ENCODE results near the gene RPL18A. TPM values are rescaled to one million over a fixed set of nuclear protein-coding genes. Genes with fewer than 3 reads are reported as not detected.

The RPL18A gene
- total RNA-seq, 1 donor from 2014 or later, result 1,590 TPM

GRCh38 chr19:17868669-17869068 lies 9.0 kb downstream of the RPL18A start:
- no peak for DNase-seq (ENCODE audit: low read depth)
- Histone ChIP-seq H3K27me3 (ENCODE audit: control insufficient read depth, insufficient read depth, low read length) (peaks cover 23% of the 10 kb centered on the region), H3K4me3 (ENCODE audit: low read depth, low read length) (no peak overlapping the region), H3K36me3 (ENCODE audit: control insufficient read depth, insufficient read depth, low read length) (peaks cover 3% of the 10 kb centered on the region)
- no peak for TF ChIP-seq CTCF (IDR thresholded peaks at IDR 0.05; ENCODE audit: insufficient read depth, low read length, severe bottlenecking)
- no peak for FAIRE-seq

DNA sequence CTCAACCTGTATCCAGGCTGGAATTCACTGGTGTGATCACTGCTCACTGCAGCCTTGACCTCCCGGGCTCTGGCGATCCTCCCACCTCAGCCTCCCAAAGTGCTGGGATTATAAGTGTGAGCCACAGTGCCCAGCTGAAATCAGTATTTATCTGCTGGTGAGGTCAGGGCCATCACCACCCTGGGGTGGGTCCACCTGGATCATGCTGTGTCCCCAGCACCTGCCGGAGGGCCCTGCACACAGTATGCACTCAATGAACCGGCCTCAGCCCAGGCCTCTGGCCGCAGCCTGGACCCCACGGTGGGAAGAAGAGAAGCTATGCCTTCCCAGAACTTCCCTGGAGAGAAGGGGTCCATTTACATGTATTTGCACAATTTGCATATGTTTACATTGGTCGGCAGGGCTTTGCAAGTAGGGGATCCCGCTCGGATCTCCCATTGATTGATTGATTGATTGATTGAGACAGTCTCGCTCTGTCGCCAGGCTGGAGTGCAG lies 9.5 kb downstream of the RPL18A start:
- no peak for DNase-seq (ENCODE audit: low read depth)

DNA sequence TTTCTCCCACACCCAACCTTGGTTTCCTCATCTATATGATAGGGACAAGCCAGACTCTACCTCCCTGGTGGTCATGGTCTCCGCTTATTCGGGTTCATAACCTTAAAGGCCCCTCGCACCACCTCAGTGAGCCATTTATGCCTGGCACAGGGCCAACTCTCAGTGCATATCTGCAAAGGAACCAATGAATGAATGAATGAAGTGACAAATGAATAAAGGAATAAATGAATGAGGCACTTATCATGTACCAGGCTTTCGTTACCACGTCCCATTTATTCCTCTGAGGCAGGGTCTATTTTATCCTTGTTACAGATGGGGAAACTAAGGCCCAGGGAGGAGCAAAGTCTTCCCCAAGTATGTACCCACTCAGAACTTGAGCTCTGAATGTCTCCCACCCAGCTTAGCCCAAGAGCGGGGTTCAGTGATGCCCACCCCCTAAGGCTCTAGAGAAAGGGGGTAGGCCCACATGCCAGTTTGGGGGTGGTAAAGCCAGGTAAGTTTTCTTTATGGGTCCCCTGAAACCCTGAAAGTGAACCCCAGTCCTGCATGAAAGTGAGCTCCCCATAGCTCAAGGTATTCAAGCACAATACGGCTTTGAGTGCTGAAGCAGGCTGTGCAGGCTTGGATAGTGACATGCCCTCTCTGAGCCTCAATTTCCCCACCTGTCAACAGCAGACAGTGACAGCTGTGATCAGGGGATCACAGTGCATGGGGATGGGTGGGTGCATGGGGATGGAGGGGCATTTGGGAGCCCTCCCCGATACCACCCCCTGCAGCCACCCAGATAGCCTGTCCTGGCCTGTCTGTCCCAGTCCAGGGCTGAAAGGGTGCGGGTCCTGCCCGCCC lies 11.5 kb downstream of the RPL18A start:
- no peak for TF ChIP-seq CTCF (IDR thresholded peaks at IDR 0.05; ENCODE audit: insufficient read depth, low read length, severe bottlenecking)
- DNase-seq (ENCODE audit: low read depth) (no peak), FAIRE-seq (no peak)
- no peaks in the 10 kb centered on the region for H3K36me3 ChIP-seq (ENCODE audit: control insufficient read depth, insufficient read depth, low read length)
- H3K27me3 ChIP-seq (ENCODE audit: control insufficient read depth, insufficient read depth, low read length), result peaks cover 23% of the 10 kb centered on the region
- H3K4me3 ChIP-seq (ENCODE audit: low read depth, low read length), result no peak overlapping the region

More for the DNA sequence above, 9.5 kb downstream of the RPL18A start:
- Histone ChIP-seq H3K36me3 (ENCODE audit: control insufficient read depth, insufficient read depth, low read length) (no peaks in the 10 kb centered on the region), H3K27me3 (ENCODE audit: control insufficient read depth, insufficient read depth, low read length) (peaks cover 23% of the 10 kb centered on the region), H3K4me3 (ENCODE audit: low read depth, low read length) (no peak overlapping the region)
- no peak for FAIRE-seq
- TF ChIP-seq CTCF (IDR thresholded peaks at IDR 0.05; ENCODE audit: insufficient read depth, low read length, severe bottlenecking), result no peak

DNA sequence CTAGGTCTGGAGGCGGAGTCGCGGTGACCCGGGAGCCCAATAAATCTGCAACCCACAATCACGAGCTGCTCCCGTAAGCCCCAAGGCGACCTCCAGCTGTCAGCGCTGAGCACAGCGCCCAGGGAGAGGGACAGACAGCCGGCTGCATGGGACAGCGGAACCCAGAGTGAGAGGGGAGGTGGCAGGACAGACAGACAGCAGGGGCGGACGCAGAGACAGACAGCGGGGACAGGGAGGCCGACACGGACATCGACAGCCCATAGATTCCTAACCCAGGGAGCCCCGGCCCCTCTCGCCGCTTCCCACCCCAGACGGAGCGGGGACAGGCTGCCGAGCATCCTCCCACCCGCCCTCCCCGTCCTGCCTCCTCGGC lies 12.2 kb downstream of the RPL18A start, which contains the start of gene SLC5A5:
TSS of gene SLC5A5 (plus strand) at position 68 of the 373 bp plus-strand sequence. CDS start 375 bp downstream, outside the sequence.
- no peak for TF ChIP-seq CTCF (IDR thresholded peaks at IDR 0.05; ENCODE audit: insufficient read depth, low read length, severe bottlenecking)
- Histone ChIP-seq H3K27me3 (ENCODE audit: control insufficient read depth, insufficient read depth, low read length) (peaks cover 23% of the 10 kb centered on the region), H3K36me3 (ENCODE audit: control insufficient read depth, insufficient read depth, low read length) (no peaks in the 10 kb centered on the region), H3K4me3 (ENCODE audit: low read depth, low read length) (no peak within 1 kb of the TSS)
- DNase-seq (ENCODE audit: low read depth) (no peak), FAIRE-seq (no peak)

DNA sequence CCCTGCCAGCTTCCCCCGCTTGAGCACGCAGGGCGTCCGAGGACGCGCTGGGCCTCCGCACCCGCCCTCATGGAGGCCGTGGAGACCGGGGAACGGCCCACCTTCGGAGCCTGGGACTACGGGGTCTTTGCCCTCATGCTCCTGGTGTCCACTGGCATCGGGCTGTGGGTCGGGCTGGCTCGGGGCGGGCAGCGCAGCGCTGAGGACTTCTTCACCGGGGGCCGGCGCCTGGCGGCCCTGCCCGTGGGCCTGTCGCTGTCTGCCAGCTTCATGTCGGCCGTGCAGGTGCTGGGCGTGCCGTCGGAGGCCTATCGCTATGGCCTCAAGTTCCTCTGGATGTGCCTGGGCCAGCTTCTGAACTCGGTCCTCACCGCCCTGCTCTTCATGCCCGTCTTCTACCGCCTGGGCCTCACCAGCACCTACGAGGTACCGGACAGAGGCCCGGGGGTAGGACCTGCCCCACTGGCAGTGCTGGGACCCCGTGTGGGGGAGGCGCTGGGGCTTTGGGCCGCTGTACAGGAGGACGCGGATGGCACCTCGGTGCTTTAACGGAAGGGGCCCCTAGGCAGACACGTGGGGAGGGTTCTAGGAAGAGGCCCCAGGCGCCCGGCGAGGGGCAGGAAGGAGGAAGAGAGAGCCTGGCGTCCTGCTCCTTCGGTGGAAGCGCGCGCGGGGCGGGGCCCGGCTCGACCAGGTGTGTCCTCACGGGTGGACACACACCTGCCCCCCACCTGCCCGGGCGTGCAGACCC lies 12.7 kb downstream of the RPL18A start:
- no peak for TF ChIP-seq CTCF (IDR thresholded peaks at IDR 0.05; ENCODE audit: insufficient read depth, low read length, severe bottlenecking)
- H3K4me3 ChIP-seq (ENCODE audit: low read depth, low read length), result no peak overlapping the region
- FAIRE-seq, result no peak
- peaks cover 23% of the 10 kb centered on the region for H3K27me3 ChIP-seq (ENCODE audit: control insufficient read depth, insufficient read depth, low read length)
- DNase-seq (ENCODE audit: low read depth), result no peak
- no peaks in the 10 kb centered on the region for H3K36me3 ChIP-seq (ENCODE audit: control insufficient read depth, insufficient read depth, low read length)

Measured in bronchial epithelial cell (primary cell).